ENCODE data around the gene SLC1A5.

Gene SLC1A5

DNA sequence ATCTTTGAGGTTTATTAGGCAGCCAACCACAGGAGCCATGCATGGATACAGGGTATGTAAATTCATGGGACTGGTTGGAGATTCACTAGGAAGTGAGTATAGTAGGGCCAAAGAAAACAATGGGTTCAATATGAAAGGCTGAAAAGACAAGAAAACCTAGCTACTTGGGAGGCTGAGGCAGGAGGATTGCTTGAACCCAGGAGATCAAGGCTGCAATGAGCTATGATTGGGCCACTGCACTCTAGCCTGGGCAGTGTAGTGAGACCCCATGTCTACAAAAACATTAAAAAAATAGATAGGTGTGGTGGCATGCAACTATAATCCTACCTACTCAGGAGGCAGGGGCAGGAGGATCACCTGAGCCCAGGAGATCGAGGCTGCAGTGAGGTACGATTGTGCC is 10.3 kb upstream of the SLC1A5 start:
- Histone ChIP-seq H3K27me3 (ENCODE audit: insufficient read depth, insufficient read length) (no peaks in the 10 kb centered on the region), H3K4me1 (ENCODE audit: insufficient read depth, insufficient read length) (no peaks in the 10 kb centered on the region), H3K9me3 (ENCODE audit: insufficient read depth, low read length) (no peaks in the 10 kb centered on the region), H3K36me3 (ENCODE audit: insufficient read depth, insufficient read length, low read length) (no peaks in the 10 kb centered on the region), H3K9ac (ENCODE audit: insufficient read length, low read depth) (no peak overlapping the region), H3K4me3 (ENCODE audit: insufficient read length, low read depth) (no peak overlapping the region)
- TF ChIP-seq SUZ12 (IDR thresholded peaks at IDR 0.05; ENCODE audit: extremely low read depth, insufficient read depth, insufficient read length), result no peak
- TF ChIP-seq ZNF274 (IDR thresholded peaks at IDR 0.05; ENCODE audit: low read depth, low read length), result no peak
- no peak for TF ChIP-seq YY1 (IDR thresholded peaks at IDR 0.05; ENCODE audit: insufficient read depth, insufficient read length)
- DNase-seq (ENCODE audit: low read depth, low spot score), result no peak

DNA sequence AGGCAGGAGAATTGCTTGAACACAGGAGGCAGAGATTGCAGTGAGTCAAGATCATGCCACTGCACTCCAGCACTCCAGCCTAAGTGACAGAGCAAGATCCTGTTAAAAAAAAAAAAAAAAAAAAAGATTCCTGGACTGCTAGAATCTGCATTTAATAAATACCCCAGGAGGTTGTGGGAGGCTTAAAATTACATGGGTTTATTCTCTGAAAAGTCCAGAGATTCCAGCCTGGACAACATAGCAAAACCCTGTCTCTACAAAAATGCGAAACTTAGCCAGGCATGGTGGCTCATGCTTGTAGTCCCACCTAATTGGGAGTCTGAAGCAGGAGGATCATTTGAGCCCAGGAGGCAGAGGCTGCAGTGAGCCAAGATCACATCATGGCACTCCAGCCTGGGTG is 9.5 kb upstream of the SLC1A5 start:
- H3K9ac ChIP-seq (ENCODE audit: insufficient read length, low read depth), result no peak overlapping the region
- no peaks in the 10 kb centered on the region for H3K36me3 ChIP-seq (ENCODE audit: insufficient read depth, insufficient read length, low read length)

DNA sequence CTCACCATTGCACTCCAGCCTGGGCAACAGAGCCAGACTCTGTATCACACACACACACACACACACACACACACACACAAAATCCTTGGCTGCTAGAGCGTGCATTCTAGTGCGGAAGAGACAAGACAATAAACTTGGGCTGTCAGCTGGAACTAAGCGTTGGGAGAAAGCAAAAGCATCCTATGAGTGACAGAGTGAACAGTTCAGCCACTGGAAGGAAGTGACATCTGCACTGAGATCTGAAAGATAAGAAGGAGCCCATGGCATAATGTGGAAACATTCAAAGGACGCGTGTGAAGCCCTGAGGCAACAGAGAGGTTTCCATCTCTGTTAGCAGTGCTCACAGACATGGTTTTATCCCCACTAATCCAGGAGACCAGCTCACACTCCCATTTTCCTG is 3.5 kb upstream of the SLC1A5 start:
- Histone ChIP-seq H3K36me3 (ENCODE audit: insufficient read depth, insufficient read length, low read length) (no peaks in the 10 kb centered on the region), H3K4me3 (ENCODE audit: insufficient read length, low read depth) (no peak overlapping the region), H3K4me1 (ENCODE audit: insufficient read depth, insufficient read length) (no peaks in the 10 kb centered on the region), H3K27me3 (ENCODE audit: insufficient read depth, insufficient read length) (no peaks in the 10 kb centered on the region), H3K9me3 (ENCODE audit: insufficient read depth, low read length) (no peaks in the 10 kb centered on the region), H3K9ac (ENCODE audit: insufficient read length, low read depth) (no peak overlapping the region)
- DNase-seq (ENCODE audit: low read depth, low spot score), result no peak
- TF ChIP-seq YY1 (IDR thresholded peaks at IDR 0.05; ENCODE audit: insufficient read depth, insufficient read length) (no peak), ZNF274 (IDR thresholded peaks at IDR 0.05; ENCODE audit: low read depth, low read length) (no peak), SUZ12 (IDR thresholded peaks at IDR 0.05; ENCODE audit: extremely low read depth, insufficient read depth, insufficient read length) (no peak)

More for the DNA sequence above, 9.5 kb upstream of the SLC1A5 start:
- Histone ChIP-seq H3K4me1 (ENCODE audit: insufficient read depth, insufficient read length) (no peaks in the 10 kb centered on the region), H3K4me3 (ENCODE audit: insufficient read length, low read depth) (no peak overlapping the region), H3K9me3 (ENCODE audit: insufficient read depth, low read length) (no peaks in the 10 kb centered on the region), H3K27me3 (ENCODE audit: insufficient read depth, insufficient read length) (no peaks in the 10 kb centered on the region)
- no peak for TF ChIP-seq SUZ12 (IDR thresholded peaks at IDR 0.05; ENCODE audit: extremely low read depth, insufficient read depth, insufficient read length)
- TF ChIP-seq YY1 (IDR thresholded peaks at IDR 0.05; ENCODE audit: insufficient read depth, insufficient read length), result no peak
- TF ChIP-seq ZNF274 (IDR thresholded peaks at IDR 0.05; ENCODE audit: low read depth, low read length), result no peak
- DNase-seq (ENCODE audit: low read depth, low spot score), result no peak

DNA sequence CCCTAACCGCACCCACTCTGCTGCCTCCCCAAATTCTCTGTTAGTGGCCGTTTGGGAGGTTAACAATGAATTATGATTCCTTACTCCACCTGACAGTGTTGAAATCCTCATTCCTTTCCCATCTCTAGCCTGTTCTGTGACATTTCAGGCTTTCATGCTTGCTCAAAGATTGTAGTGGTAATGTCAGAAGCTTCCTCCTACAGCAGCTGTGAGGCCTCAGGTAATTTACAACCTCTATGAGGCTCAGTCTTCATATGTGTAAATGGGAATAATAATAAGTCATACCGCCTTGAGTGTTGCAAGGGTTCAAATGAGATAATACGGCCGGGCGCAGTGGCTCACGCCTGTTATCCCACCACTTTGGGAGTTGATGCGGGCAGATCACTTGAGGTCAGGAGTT is 977 bp upstream of the SLC1A5 start:
- TF ChIP-seq ZNF274 (IDR thresholded peaks at IDR 0.05; ENCODE audit: low read depth, low read length) (no peak), YY1 (IDR thresholded peaks at IDR 0.05; ENCODE audit: insufficient read depth, insufficient read length) (no peak), SUZ12 (IDR thresholded peaks at IDR 0.05; ENCODE audit: extremely low read depth, insufficient read depth, insufficient read length) (no peak)
- no peak for DNase-seq (ENCODE audit: low read depth, low spot score)
- Histone ChIP-seq H3K9me3 (ENCODE audit: insufficient read depth, low read length) (no peaks in the 10 kb centered on the region), H3K4me1 (ENCODE audit: insufficient read depth, insufficient read length) (peaks cover 9% of the 10 kb centered on the region), H3K4me3 (ENCODE audit: insufficient read length, low read depth) (no peak overlapping the region), H3K27me3 (ENCODE audit: insufficient read depth, insufficient read length) (no peaks in the 10 kb centered on the region), H3K9ac (ENCODE audit: insufficient read length, low read depth) (no peak overlapping the region), H3K36me3 (ENCODE audit: insufficient read depth, insufficient read length, low read length) (peaks cover 18% of the 10 kb centered on the region)

DNA sequence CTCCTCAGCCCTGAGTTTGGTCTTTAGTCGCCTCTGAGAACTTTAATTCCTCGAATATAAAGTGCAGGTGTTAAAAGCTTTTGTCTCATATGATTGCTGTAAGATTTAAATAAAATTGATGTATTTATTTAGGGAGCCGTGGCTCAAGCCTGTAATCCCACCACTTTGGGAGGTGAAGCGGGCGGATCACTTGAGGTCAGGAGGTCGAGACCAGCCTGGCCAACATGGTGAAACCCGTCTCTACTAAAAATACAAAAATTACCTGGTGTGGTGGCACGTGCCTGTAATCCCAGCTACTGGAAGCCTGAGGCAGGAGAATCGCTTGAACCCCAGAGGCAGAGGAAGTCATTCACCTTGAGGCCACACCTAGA is 559 bp upstream of the SLC1A5 start:
- H3K4me1 ChIP-seq (ENCODE audit: insufficient read depth, insufficient read length), result peaks cover 12% of the 10 kb centered on the region

DNA sequence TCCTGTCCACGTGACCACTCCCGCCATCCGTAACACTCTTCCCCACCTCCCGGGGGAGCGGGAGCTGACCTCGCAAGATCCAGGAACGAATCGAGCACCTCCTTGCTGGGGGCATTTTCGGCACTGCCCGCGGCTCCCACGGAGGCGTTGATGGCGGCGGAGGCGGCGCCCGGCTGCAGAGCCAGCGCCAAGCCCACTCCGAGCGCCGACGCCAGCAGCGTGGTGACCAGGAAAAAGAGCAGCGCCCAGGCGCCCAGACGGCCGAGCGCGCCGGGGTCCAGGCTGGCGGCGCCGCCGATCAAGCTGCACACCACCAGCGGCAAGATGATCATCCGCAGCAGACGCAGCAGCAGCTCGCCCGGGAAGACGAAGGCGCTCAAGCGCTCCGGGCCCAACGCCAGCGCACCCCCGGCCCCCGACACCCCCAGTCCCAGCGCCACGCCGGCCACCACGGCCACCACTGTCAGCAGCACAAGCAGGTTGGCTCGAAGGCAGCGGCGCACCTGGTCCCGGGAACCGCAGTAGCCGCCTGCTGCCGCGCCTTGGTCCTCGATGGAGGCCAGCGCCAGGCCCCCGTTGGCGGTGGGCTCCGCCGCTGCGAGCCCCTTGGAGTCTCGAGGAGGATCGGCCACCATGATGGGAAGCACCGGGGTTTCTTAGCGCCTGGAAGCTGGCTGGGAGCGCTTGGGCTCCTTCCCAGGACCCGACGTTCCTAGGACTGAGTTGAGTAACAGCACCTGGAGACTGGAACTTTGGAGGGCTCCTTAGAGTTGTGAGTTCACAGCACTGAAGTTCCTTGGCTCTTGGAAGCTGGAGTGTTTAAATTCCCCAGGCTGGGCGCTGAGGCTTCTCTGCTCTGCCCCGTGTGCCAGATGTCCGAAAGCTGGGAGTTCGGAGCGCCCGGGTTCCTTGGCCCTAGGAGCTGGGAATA is 798 bp downstream of the SLC1A5 start:
- H3K9me3 ChIP-seq (ENCODE audit: insufficient read depth, low read length), result no peaks in the 10 kb centered on the region
- DNase-seq (ENCODE audit: low read depth, low spot score), result no peak
- H3K36me3 ChIP-seq (ENCODE audit: insufficient read depth, insufficient read length, low read length), result peaks cover 34% of the 10 kb centered on the region
- no peaks in the 10 kb centered on the region for H3K27me3 ChIP-seq (ENCODE audit: insufficient read depth, insufficient read length)
- TF ChIP-seq ZNF274 (IDR thresholded peaks at IDR 0.05; ENCODE audit: low read depth, low read length), result no peak
- TF ChIP-seq YY1 (IDR thresholded peaks at IDR 0.05; ENCODE audit: insufficient read depth, insufficient read length), result no peak
- TF ChIP-seq SUZ12 (IDR thresholded peaks at IDR 0.05; ENCODE audit: extremely low read depth, insufficient read depth, insufficient read length), result no peak
- H3K4me3 ChIP-seq (ENCODE audit: insufficient read length, low read depth), result peak overlapping the region; percentile 90
- peaks cover 14% of the 10 kb centered on the region for H3K4me1 ChIP-seq (ENCODE audit: insufficient read depth, insufficient read length)
- H3K9ac ChIP-seq (ENCODE audit: insufficient read length, low read depth), result peak overlapping the region; percentile 97

More for the DNA sequence above, 559 bp upstream of the SLC1A5 start:
- TF ChIP-seq SUZ12 (IDR thresholded peaks at IDR 0.05; ENCODE audit: extremely low read depth, insufficient read depth, insufficient read length) (no peak), YY1 (IDR thresholded peaks at IDR 0.05; ENCODE audit: insufficient read depth, insufficient read length) (no peak), ZNF274 (IDR thresholded peaks at IDR 0.05; ENCODE audit: low read depth, low read length) (no peak)
- no peak for DNase-seq (ENCODE audit: low read depth, low spot score)
- no peaks in the 10 kb centered on the region for H3K27me3 ChIP-seq (ENCODE audit: insufficient read depth, insufficient read length)
- H3K4me3 ChIP-seq (ENCODE audit: insufficient read length, low read depth), result no peak overlapping the region
- no peak overlapping the region for H3K9ac ChIP-seq (ENCODE audit: insufficient read length, low read depth)
- H3K9me3 ChIP-seq (ENCODE audit: insufficient read depth, low read length), result no peaks in the 10 kb centered on the region
- peaks cover 23% of the 10 kb centered on the region for H3K36me3 ChIP-seq (ENCODE audit: insufficient read depth, insufficient read length, low read length)

DNA sequence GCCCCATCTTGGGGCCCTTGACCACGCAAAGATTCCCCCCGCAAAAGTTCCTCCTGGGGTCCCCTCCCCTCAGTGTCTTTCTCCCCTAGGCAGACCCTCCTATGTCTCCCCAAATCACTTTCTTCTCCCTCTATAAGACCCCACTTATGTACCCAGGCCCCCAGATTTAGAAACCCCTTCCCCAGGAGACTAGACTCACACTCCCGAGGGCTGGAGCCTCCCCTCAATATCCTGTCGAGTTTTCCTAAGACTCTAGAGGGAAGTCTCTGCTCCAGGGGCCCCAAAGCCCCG is 1.4 kb downstream of the SLC1A5 start:
- H3K9me3 ChIP-seq (ENCODE audit: insufficient read depth, low read length), result no peaks in the 10 kb centered on the region
- peaks cover 14% of the 10 kb centered on the region for H3K4me1 ChIP-seq (ENCODE audit: insufficient read depth, insufficient read length)
- peak overlapping the region; percentile 97 for H3K9ac ChIP-seq (ENCODE audit: insufficient read length, low read depth)
- peak overlapping the region; percentile 90 for H3K4me3 ChIP-seq (ENCODE audit: insufficient read length, low read depth)
- TF ChIP-seq SUZ12 (IDR thresholded peaks at IDR 0.05; ENCODE audit: extremely low read depth, insufficient read depth, insufficient read length) (no peak), YY1 (IDR thresholded peaks at IDR 0.05; ENCODE audit: insufficient read depth, insufficient read length) (no peak), ZNF274 (IDR thresholded peaks at IDR 0.05; ENCODE audit: low read depth, low read length) (no peak)
- no peak for DNase-seq (ENCODE audit: low read depth, low spot score)
- H3K36me3 ChIP-seq (ENCODE audit: insufficient read depth, insufficient read length, low read length), result peaks cover 38% of the 10 kb centered on the region
- no peaks in the 10 kb centered on the region for H3K27me3 ChIP-seq (ENCODE audit: insufficient read depth, insufficient read length)

Measured in NT2/D1 (cell line).